ENCODE results near the gene FHIT.

Gene FHIT

GRCh38 chr3:59949311-59949710 is 1301.9 kb downstream of the FHIT start:
- no peaks in the 10 kb centered on the region for H3K4me1 Mint-ChIP-seq
- no peak overlapping the region for H3K4me3 Mint-ChIP-seq
- H3K36me3 Mint-ChIP-seq (ENCODE audit: low read depth), result no peaks in the 10 kb centered on the region
- H3K27ac Mint-ChIP-seq, result no peak overlapping the region
- TF ChIP-seq CTCF (IDR thresholded peaks at IDR 0.05), result no peak
- peaks cover 16% of the 10 kb centered on the region for H3K9me3 Mint-ChIP-seq
- peaks cover 8% of the 10 kb centered on the region for H3K27me3 Mint-ChIP-seq (ENCODE audit: low read depth, poor library complexity)
- DNase-seq, result no peak

- H3K4me3 Mint-ChIP-seq, result no peak overlapping the region
- H3K27ac Mint-ChIP-seq, result no peak overlapping the region
- no peak for TF ChIP-seq CTCF (IDR thresholded peaks at IDR 0.05)
- no peaks in the 10 kb centered on the region for H3K4me1 Mint-ChIP-seq
- DNase-seq, result no peak
- H3K9me3 Mint-ChIP-seq, result peaks cover 16% of the 10 kb centered on the region
- no peaks in the 10 kb centered on the region for H3K36me3 Mint-ChIP-seq (ENCODE audit: low read depth)
- H3K27me3 Mint-ChIP-seq (ENCODE audit: low read depth, poor library complexity), result peaks cover 6% of the 10 kb centered on the region
Measured at GRCh38 chr3:59946401-59946800, 1304.9 kb downstream of the FHIT start.

- TF ChIP-seq CTCF (IDR thresholded peaks at IDR 0.05), result no peak
- no peak overlapping the region for H3K4me3 Mint-ChIP-seq
- H3K27ac Mint-ChIP-seq, result no peak overlapping the region
- H3K9me3 Mint-ChIP-seq, result peaks cover 1% of the 10 kb centered on the region
- peaks cover 32% of the 10 kb centered on the region for H3K4me1 Mint-ChIP-seq
- no peak for DNase-seq
- H3K27me3 Mint-ChIP-seq (ENCODE audit: low read depth, poor library complexity), result peaks cover 5% of the 10 kb centered on the region
- H3K36me3 Mint-ChIP-seq (ENCODE audit: low read depth), result no peaks in the 10 kb centered on the region
Measured at GRCh38 chr3:59940718-59941117, 1310.5 kb downstream of the FHIT start.

- Mint-ChIP-seq H3K4me1 (peaks cover 32% of the 10 kb centered on the region), H3K27me3 (ENCODE audit: low read depth, poor library complexity) (peaks cover 5% of the 10 kb centered on the region), H3K36me3 (ENCODE audit: low read depth) (no peaks in the 10 kb centered on the region), H3K9me3 (no peaks in the 10 kb centered on the region), H3K27ac (no peak overlapping the region), H3K4me3 (no peak overlapping the region)
- no peak for TF ChIP-seq CTCF (IDR thresholded peaks at IDR 0.05)
- DNase-seq, result no peak
Measured at GRCh38 chr3:59939826-59940426, 1311.3 kb downstream of the FHIT start.

- Mint-ChIP-seq H3K36me3 (ENCODE audit: low read depth) (no peaks in the 10 kb centered on the region), H3K9me3 (no peaks in the 10 kb centered on the region), H3K27me3 (ENCODE audit: low read depth, poor library complexity) (peaks cover 5% of the 10 kb centered on the region), H3K4me1 (peaks cover 32% of the 10 kb centered on the region), H3K4me3 (no peak overlapping the region), H3K27ac (peak overlapping the region; percentile 52)
- no peak for TF ChIP-seq CTCF (IDR thresholded peaks at IDR 0.05)
- peak; percentile 18 for DNase-seq
Measured at GRCh38 chr3:59938828-59939227, 1312.4 kb downstream of the FHIT start.

- no peak for TF ChIP-seq CTCF (IDR thresholded peaks at IDR 0.05)
- Mint-ChIP-seq H3K4me3 (no peak overlapping the region), H3K36me3 (ENCODE audit: low read depth) (no peaks in the 10 kb centered on the region), H3K27me3 (ENCODE audit: low read depth, poor library complexity) (no peaks in the 10 kb centered on the region), H3K27ac (no peak overlapping the region), H3K9me3 (no peaks in the 10 kb centered on the region), H3K4me1 (peaks cover 32% of the 10 kb centered on the region)
- no peak for DNase-seq
Measured at GRCh38 chr3:59937201-59937600, 1314.1 kb downstream of the FHIT start.
